IPS-18a (cell line): ENCODE data around the gene ADI1.
"Not testable (repeated sequence)": the region's sequence is repeated elsewhere in the genome, so short reads cannot be mapped to it uniquely, and the experiment has no call there.

Experiments
- H3K27ac ChIP-seq: one replicate; pipeline ENCODE4 v1.5.1; 2013; ENCODE audit warnings: low read length
- H3K27me3 ChIP-seq: one replicate; pipeline ENCODE4 v1.6.1; 2013; ENCODE audit warnings: mild to moderate bottlenecking, low read length; ENCODE audit not compliant: control insufficient read depth, insufficient read depth
- H3K36me3 ChIP-seq: one replicate; pipeline ENCODE4 v1.6.1; 2013; ENCODE audit warnings: low read depth, low read length; ENCODE audit not compliant: control insufficient read depth
- H3K4me1 ChIP-seq: one replicate; pipeline ENCODE4 v1.6.1; 2013; ENCODE audit warnings: low read depth, low read length; ENCODE audit not compliant: control insufficient read depth
- H3K4me3 ChIP-seq: one replicate; pipeline ENCODE4 v1.5.1; 2013; ENCODE audit warnings: low read length
- H3K9ac ChIP-seq: one replicate; pipeline ENCODE4 v1.6.1; 2013; ENCODE audit warnings: mild to moderate bottlenecking, low read length, moderate library complexity
- H3K9me3 ChIP-seq: one replicate; pipeline ENCODE4 v1.6.1; 2013; ENCODE audit warnings: low read depth, low read length; ENCODE audit not compliant: control insufficient read depth

The ADI1 gene

GRCh38 chr2:3457524-3458395, 61.6 kb downstream of the ADI1 start:
- no peak overlapping the region for H3K27ac ChIP-seq
- H3K36me3 ChIP-seq: peaks cover 18% of the 10 kb centered on the region
- no peaks in the 10 kb centered on the region for H3K9me3 ChIP-seq
- H3K9ac ChIP-seq: no peak overlapping the region
- H3K27me3 ChIP-seq: no peaks in the 10 kb centered on the region
- no peak overlapping the region for H3K4me3 ChIP-seq
- peaks cover 9% of the 10 kb centered on the region for H3K4me1 ChIP-seq

- no peaks in the 10 kb centered on the region for H3K27me3 ChIP-seq
- H3K9ac ChIP-seq: no peak overlapping the region
- H3K36me3 ChIP-seq: peaks cover 18% of the 10 kb centered on the region
- H3K4me3 ChIP-seq: no peak overlapping the region
- H3K27ac ChIP-seq: no peak overlapping the region
- no peaks in the 10 kb centered on the region for H3K9me3 ChIP-seq
- H3K4me1 ChIP-seq: no peaks in the 10 kb centered on the region
Observed at GRCh38 chr2:3456125-3456524, 63.2 kb downstream of the ADI1 start.

- Histone ChIP-seq H3K4me3 (no peak overlapping the region), H3K9me3 (no peaks in the 10 kb centered on the region), H3K27ac (no peak overlapping the region), H3K4me1 (no peaks in the 10 kb centered on the region), H3K36me3 (peaks cover 26% of the 10 kb centered on the region), H3K27me3 (no peaks in the 10 kb centered on the region), H3K9ac (no peak overlapping the region)
Observed at GRCh38 chr2:3454802-3455201, 64.5 kb downstream of the ADI1 start.

DNA sequence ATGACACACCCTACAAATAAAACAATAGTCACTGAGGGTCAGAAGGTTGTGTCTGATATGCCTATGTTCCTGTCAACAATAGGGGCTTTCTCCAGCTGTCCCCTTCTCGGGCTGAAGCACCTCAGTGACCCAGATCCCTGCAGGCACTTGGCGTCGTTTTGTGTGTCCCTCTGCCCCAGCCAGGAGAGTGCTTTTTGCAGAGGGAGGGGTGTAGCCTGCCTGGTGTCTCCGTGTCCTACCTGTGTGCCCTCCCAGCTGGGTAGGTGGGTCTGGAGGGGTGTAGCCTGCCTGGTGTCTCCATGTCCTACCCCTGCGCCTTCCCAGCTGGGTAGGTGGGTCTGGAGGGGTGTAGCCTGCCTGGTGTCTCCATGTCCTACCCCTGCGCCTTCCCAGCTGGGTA, 65.3 kb downstream of the ADI1 start:
- not testable (repeated sequence) for H3K9ac ChIP-seq, H3K4me3 ChIP-seq, H3K27me3 ChIP-seq, H3K9me3 ChIP-seq, H3K4me1 ChIP-seq, H3K27ac ChIP-seq
- H3K36me3 ChIP-seq: peaks cover 26% of the 10 kb centered on the region

DNA sequence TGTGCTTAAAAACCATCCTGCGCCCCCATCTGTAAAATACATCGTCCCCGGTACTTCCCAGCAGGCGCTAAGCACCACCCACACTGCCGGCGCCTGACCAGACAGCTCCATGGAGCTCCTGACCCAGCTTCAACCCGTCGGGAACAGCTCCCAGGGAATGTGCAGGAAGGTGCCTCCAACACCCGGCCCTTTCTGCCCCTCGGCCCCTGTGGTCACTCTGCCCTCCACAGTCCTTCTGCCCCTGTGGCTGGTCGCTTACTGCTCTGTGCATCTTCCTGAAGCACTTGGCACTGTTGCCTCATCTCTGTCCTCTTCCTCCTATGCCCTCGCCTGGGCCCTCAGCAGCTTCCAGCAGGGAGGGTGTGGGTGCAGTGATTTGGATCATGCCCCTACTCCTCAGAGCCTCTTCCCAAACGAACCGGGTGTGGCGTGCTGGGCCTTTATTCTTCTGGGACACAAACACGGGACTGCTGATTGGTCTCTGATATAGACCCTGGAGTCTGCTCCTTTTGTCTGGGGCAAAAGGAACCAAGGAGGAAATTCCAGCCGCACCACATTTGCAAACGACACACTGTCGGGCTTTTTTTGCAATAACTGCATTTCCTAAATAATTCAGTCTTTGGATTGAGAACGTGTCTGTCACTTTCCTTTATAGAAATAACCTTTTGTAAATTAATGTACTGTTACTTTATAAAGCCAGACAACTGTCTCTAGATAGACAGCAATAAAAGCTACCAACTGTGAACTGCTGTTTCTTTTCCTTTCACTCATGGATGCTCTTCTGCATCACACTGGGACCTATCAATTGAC, 65.9 kb downstream of the ADI1 start:
- Histone ChIP-seq H3K4me1 (no peaks in the 10 kb centered on the region), H3K4me3 (no peak overlapping the region), H3K27ac (no peak overlapping the region), H3K27me3 (no peaks in the 10 kb centered on the region), H3K9ac (no peak overlapping the region), H3K9me3 (no peaks in the 10 kb centered on the region), H3K36me3 (peaks cover 21% of the 10 kb centered on the region)

DNA sequence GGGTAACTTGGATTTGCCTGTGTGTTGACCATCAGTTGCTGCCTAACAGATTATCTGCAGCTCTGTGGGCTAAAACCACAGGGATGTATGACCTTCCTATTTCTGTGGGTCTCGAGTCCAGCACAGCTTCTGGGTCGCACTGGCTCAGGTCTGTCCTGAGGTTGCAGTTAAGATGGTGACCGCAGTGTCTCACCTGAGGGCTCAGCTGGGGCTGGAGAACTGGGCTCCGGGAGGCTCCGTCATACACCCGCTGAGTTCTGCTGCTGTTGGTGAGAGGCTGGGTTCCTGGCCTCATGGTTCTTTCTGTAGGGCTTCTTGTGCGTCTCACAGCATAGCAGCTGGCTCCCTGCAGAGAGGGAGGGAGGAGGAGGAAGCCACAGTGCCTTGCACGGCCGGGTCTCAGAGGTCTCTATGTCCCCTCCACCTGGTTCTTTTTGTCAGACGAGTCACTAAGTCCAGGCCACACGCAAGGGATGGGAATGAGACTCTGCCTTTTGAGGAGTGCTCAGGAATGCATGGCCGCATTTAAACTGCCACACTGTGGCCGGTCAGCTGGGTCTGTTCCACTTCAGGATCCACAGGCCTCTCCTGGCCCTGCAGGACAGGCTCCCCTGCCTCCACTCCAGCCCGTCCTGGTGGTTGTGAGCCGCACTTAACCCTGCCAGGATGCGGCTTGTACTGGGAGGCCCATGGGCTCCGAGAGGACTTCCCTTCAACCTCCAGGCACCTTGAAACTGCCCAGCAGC, 67.2 kb downstream of the ADI1 start:
- H3K27me3 ChIP-seq: no peaks in the 10 kb centered on the region
- H3K4me1 ChIP-seq: no peaks in the 10 kb centered on the region
- H3K9ac ChIP-seq: no peak overlapping the region
- H3K36me3 ChIP-seq: peaks cover 17% of the 10 kb centered on the region
- no peaks in the 10 kb centered on the region for H3K9me3 ChIP-seq
- no peak overlapping the region for H3K4me3 ChIP-seq
- no peak overlapping the region for H3K27ac ChIP-seq

- Histone ChIP-seq H3K36me3 (peaks cover 24% of the 10 kb centered on the region), H3K4me3 (no peak overlapping the region), H3K4me1 (no peaks in the 10 kb centered on the region), H3K27me3 (no peaks in the 10 kb centered on the region), H3K27ac (no peak overlapping the region), H3K9ac (no peak overlapping the region), H3K9me3 (no peaks in the 10 kb centered on the region)
Observed at GRCh38 chr2:3451169-3451568, 68.2 kb downstream of the ADI1 start.

- no peaks in the 10 kb centered on the region for H3K4me1 ChIP-seq
- H3K9me3 ChIP-seq: no peaks in the 10 kb centered on the region
- H3K4me3 ChIP-seq: no peak overlapping the region
- H3K9ac ChIP-seq: no peak overlapping the region
- no peaks in the 10 kb centered on the region for H3K27me3 ChIP-seq
- H3K27ac ChIP-seq: no peak overlapping the region
- H3K36me3 ChIP-seq: peaks cover 30% of the 10 kb centered on the region
Observed at GRCh38 chr2:3450385-3451010, 68.8 kb downstream of the ADI1 start.

GRCh38 chr2:3449936-3450335, 69.4 kb downstream of the ADI1 start:
- Histone ChIP-seq H3K4me3 (no peak overlapping the region), H3K36me3 (peaks cover 32% of the 10 kb centered on the region), H3K27ac (no peak overlapping the region), H3K9me3 (no peaks in the 10 kb centered on the region), H3K9ac (no peak overlapping the region), H3K4me1 (no peaks in the 10 kb centered on the region), H3K27me3 (no peaks in the 10 kb centered on the region)

DNA sequence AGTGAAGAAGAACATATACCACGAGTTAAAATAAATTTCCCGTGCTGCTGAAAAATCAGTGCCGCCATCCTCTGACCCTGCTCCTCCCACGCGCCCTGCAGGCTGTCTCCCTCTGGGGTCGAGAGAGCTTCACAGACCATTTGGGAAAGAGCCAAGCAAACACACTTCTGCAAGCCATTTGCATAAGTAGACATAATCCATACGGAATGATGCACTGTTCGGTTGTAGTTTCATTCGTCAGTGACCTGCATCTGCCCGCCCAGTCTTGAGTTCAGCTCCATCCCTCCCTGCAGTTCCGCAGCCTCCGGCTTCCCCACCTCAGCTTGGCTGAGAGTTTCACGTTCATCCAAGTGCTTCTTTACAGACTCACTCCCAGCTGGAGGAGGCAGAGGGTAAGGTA, 70.2 kb downstream of the ADI1 start:
- H3K27me3 ChIP-seq: no peaks in the 10 kb centered on the region
- H3K4me3 ChIP-seq: no peak overlapping the region
- H3K4me1 ChIP-seq: no peaks in the 10 kb centered on the region
- H3K9ac ChIP-seq: no peak overlapping the region
- no peaks in the 10 kb centered on the region for H3K9me3 ChIP-seq
- peaks cover 32% of the 10 kb centered on the region for H3K36me3 ChIP-seq
- H3K27ac ChIP-seq: no peak overlapping the region

DNA sequence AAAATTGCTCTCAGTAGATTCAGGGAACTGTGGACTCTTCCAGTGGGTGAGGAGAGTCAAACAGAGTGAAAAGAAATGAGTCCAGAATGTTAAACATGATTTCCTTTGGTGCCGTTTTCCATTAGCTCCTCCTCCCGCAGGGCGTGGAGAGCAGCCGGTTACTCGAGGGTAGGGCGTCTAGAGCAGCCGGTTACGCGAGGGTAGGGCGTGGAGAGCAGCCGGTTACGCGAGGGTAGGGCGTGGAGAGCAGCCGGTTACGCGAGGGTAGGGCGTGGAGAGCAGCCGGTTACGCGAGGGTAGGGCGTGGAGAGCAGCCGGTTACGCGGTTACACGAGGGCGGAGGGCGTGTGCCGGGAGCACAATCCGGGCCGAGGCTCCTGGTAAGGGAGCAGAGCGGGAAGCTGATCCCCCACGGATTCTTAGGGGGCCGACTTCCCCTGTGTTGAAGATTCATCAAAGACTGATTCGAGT, 70.9 kb downstream of the ADI1 start:
- H3K36me3 ChIP-seq: peaks cover 28% of the 10 kb centered on the region
- not testable (repeated sequence) for H3K4me3 ChIP-seq, H3K27me3 ChIP-seq, H3K9ac ChIP-seq, H3K27ac ChIP-seq, H3K4me1 ChIP-seq, H3K9me3 ChIP-seq
